GM19351 (cell line): ENCODE data around the gene SSC4D.
"Not testable (repeated sequence)": the region's sequence is repeated elsewhere in the genome, so short reads cannot be mapped to it uniquely, and the experiment has no call there.

Experiments
- ATAC-seq: cut with Tn5 transposase; IDR thresholded peaks from one replicate; pipeline ENCODE4 v1.9.1; 2021; ENCODE audit warnings: mild to moderate bottlenecking, moderate library complexity; ENCODE audit not compliant: unreplicated experiment

Gene SSC4D

DNA sequence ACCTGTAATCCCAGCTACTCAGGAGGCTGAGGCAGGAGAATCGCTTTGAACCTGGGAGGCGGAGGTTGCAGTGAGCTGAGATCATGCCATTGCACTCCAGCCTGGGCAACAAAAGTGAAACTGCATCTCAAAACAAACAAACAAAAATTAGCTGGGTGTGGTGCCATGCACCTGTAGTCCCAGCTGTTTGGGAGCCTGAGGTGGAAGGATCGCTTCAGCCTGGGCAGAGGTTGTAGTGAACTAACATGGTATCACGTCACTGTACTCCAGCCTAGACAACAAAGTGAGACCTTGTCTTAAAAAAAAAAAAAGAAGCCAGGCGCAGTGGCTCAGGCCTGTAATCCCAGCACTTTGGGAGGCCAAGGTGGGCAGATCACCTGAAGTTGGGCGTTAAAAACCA is 21.7 kb downstream of the SSC4D start:
- not testable (repeated sequence) for ATAC-seq

DNA sequence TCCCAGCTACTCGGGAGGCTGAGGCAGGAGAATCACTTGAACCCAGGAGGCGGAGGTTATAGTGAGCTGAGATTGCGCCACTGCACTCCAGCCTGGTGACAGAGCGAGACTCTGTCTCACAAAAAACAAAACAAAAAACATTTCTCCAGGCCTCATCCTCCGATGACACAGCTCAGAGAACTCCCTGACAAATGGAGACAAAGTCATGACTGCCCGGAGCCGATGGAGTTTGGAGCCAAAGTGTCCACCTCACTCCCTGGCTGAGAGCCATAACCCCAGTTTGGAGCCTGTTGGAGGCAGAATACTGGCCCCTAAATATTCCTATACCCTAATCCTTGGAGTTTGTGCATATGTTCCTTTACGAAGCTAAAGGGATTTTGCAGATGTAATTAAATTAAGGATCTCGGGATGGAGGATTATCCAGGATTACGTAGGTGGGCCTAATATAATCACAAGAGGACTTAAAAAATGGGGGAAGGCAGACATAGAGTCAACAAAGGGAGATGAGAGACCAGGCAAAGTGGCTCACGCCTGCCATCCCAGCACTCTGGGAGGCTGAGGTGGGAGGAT is 22.7 kb downstream of the SSC4D start:
- ATAC-seq, result no peak

DNA sequence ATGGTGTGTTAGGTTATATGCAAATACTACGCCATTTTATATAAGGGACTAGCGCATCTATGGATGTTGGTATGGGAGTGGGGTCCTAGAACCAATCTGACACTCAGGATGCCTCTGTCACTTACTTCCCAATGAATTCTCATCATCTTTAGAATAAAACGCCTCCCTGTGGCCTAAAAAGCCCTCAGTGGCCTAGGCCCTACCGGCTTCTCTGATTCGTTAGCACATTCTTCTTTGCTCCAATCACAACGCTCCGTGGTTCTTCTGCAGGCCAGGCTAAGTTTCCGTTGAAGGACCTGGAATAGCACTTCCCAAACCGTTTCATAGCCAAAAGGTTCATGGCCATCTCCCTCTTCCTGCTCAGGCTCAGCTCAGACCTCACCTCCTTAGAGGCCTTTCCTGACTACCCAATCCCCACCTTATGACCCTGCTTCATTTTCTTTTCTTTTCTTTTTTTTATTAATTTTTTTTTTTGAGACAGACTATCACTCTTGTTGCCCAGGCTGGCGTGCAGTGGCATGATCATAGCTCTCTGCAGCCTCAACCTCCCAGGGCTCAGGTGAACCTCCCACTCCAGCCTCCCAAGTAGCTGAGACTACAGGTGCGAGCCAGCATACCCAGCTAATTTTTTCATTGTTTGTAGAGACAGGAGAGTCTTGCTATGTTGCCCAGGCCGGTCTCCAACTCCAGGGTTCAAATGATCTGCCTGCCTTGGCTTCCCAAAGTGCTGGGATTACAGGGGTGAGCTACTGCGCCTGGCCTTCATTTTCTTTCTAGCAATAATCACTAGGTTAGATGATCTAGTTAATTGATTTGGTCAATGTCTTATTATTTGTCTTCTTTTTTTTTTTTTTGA is 26.2 kb downstream of the SSC4D start:
- no peak for ATAC-seq

- no peak for ATAC-seq
These were observed 27.7 kb downstream of the SSC4D start for GRCh38 chr7:76381814-76382213.

DNA sequence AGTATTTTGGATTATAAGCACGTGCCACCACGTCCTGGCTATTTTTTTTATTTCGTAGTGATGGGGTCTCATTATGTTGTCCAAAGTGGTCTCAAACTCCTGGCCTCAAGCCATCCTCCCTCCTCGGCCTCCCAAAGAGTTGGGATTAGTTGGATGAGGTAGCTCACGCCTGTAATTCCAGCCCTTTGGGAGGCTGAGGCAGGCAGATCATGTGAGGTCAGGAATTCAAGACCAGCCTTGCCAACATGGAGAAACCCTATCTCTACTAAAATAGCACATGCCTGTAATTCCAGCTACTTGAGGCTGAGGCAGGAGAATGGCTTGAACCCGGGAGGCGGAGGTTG is 28.9 kb downstream of the SSC4D start:
- ATAC-seq, result no peak

GRCh38 chr7:76377186-76377918 is 32.1 kb downstream of the SSC4D start:
- peak; percentile 37 for ATAC-seq

- ATAC-seq, result no peak
These were observed 34.2 kb downstream of the SSC4D start for GRCh38 chr7:76375251-76375650.

GRCh38 chr7:76372984-76373833 is 36.3 kb downstream of the SSC4D start:
- no peak for ATAC-seq

GRCh38 chr7:76371396-76371795 is 38.1 kb downstream of the SSC4D start:
- ATAC-seq, result no peak

GRCh38 chr7:76369018-76369417 is 40.5 kb downstream of the SSC4D start:
- no peak for ATAC-seq

GRCh38 chr7:76368190-76368589 is 41.3 kb downstream of the SSC4D start:
- no peak for ATAC-seq

DNA sequence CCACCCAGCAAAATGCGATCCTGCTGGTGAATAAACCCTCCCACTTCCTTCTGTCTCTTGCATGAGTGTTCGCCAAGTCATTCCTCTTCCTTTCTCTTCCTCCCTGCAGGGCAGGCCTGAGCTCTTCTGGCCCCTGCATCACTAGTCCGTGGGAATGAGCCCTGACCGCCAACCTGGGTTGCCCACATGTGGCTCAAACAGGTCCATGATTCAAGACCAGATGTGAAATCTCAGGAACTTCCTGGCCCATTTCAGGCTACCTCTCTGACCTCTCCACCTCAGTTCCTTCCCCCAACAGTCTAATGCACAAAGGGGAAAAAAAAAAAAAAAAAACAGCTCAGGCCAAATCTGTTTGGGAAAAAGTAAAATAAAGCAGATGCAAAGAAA is 45.3 kb downstream of the SSC4D start:
- ATAC-seq, result peak; percentile 5

GRCh38 chr7:76363754-76364153 is 45.7 kb downstream of the SSC4D start:
- ATAC-seq, result not testable (repeated sequence)

- ATAC-seq, result no peak
These were observed 49.4 kb downstream of the SSC4D start for GRCh38 chr7:76359978-76360638.

DNA sequence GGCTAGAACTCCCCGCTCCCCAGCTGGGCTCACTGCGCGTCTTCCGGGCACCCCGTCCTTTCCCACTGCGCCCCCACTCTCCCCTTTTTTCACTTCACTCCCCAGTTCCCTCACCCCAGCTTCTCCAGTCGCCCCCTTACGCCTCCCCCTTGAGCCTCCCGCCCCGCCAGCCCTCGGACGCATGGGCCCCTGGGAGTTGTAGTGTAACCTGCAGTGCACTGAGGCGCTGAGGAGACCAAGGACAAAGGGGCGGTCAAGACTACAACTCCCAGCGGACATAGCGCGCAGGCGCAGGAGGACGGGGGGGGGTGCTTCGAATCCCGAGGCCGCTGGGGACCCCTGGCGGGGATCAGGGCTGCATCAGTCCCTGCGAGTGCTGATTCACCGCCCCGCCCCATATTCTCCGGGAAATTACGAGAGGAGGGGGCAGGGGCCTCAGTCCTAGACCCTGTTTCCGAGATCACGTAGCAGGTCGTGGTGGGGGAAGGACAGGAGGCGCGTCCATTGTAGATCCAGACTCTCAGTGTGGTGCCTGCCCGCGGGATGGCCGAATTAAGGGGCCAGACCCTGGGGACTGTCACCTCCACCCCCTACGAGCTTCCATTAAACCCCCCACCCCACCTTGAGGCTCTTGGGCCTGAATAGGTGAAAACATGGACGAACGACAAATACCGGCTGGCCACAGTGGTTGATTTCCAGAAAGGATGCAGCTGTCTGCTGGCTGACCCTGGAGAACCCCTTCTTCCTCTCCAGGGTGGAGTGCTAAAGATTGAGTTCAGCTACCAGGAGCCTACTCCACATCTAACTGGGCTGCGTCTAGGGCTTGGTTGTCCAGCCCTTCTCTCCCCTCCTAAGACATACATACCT is 50.2 kb downstream of the SSC4D start:
- peak; percentile 92 for ATAC-seq

DNA sequence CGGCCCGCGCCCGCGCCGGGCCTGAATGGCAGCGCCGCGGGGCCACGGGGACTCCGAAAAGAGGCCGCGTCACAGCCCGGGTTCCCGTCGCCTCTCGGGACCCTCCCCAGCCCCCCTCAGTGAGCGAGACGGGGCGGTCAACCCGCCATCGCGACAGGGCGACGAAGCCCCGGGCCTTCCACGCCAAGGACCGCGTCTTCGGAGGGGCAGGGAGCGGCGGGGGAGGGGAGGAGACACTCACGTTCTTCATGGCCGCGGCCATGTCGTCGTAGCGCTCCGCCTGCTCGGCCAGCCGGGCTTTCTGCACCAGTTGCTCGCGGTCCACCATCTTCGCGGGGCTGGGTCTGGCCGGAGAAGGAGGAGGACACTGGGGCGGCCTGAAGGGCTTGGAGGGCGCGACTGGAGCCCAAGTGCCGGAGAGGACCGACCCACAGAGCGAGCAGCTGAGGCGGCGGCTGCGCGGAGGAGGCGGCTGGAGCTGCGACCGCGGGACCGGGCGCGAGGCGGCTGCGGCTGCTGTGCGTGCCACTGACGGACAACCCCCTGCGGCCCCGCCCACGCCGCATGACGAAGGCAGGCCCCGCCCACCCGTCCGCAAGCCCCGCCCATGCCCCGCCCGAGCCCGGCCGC is 50.9 kb downstream of the SSC4D start, which contains the start of gene YWHAG:
TSS of gene YWHAG (minus strand) at position 511 of the 630 bp plus-strand sequence. CDS start at position 328, 183 bp downstream.
- ATAC-seq, result peak; percentile 56

DNA sequence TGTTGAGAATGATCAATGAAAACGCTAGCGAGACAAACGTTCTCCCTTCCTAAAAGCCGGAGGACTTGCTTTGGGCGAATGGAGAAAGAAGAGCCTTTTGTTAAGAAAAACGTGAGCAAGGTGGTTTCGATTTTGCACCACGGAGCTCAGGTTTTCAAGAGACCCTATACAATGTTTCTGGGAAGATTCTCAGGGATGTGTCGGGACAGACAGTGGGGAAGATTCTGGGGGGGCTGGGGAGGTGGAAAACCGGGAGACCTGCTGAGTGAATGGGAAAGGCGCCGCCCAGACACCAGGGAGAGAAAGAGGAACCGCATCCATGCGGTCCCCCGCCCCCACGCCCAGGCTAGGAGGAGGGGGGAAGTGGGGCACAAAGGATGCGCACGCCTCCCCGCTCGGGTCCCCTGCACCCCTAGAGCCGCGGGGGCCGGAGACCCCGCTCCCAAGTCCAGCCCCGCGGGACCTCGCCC is 51.5 kb downstream of the SSC4D start:
- ATAC-seq, result peak; percentile 21

GRCh38 chr7:76357475-76358010 is 52.0 kb downstream of the SSC4D start:
- no peak for ATAC-seq

GRCh38 chr7:76356823-76357222 is 52.7 kb downstream of the SSC4D start:
- ATAC-seq, result no peak
